Naive thymus-derived CD4-positive, alpha-beta T cell (primary cell): ENCODE data around the gene EVA1A. TPM values are rescaled to one million over a fixed set of nuclear protein-coding genes. Genes with fewer than 3 reads are reported as not detected.

Source experiments
- ATAC-seq: fragments of 150-1000 bp; cut with Tn5 transposase; 2 replicates; pipeline ENCODE4 v1.10.0; 2021; ENCODE audit warnings: mild to moderate bottlenecking, moderate library complexity
- CTCF ChIA-PET: fragments of 350-600 bp; sonication (Branson Sonifier 250); formaldehyde crosslinking; loops from one replicate; lab custom pipeline; 2021; ENCODE audit warnings: antibody characterized with exemption; lab: Charles Lee
- POLR2A ChIA-PET: fragments of 350-600 bp; sonication (Branson Sonifier 250); formaldehyde crosslinking; loops from one replicate; lab custom pipeline; 2021; ENCODE audit warnings: antibody characterized with exemption, inconsistent platforms; lab: Charles Lee
- DNase-seq, 9 donors: peaks; one replicate each; pipeline versions ENCODE4 v3.0.0 to v3.0.0-alpha.2; 2020 to 2022; ENCODE audit warnings: mixed read lengths in 1 of 9
- H3K27ac ChIP-seq: one replicate; pipeline ENCODE4 v1.7.0; 2013; ENCODE audit warnings: mild to moderate bottlenecking, low read depth, low read length, moderate library complexity
- H3K27me3 ChIP-seq, 2 donors: one replicate each; pipeline ENCODE4 v1.7.0; 2013; ENCODE audit warnings: low read length in 2 of 2, mild to moderate bottlenecking in 2 of 2, moderate library complexity in 2 of 2; ENCODE audit not compliant: control insufficient read depth in 2 of 2, insufficient read depth in 2 of 2
- H3K36me3 ChIP-seq, 3 experiments: 1 replicate in 2 of 3; 2 replicates in 1 of 3; pipeline ENCODE4 v1.7.0; 2013; ENCODE audit warnings: low read length in 3 of 3, mild to moderate bottlenecking in 3 of 3, moderate library complexity in 1 of 3; ENCODE audit not compliant: insufficient read depth in 3 of 3, control insufficient read depth in 2 of 3
- H3K4me1 ChIP-seq, 2 donors: one replicate each; pipeline ENCODE4 v1.7.0; 2013; ENCODE audit warnings: low read length in 2 of 2, mild to moderate bottlenecking in 2 of 2, moderate library complexity in 1 of 2; ENCODE audit not compliant: control insufficient read depth in 2 of 2, insufficient read depth in 2 of 2
- H3K4me3 ChIP-seq: 2 replicates; pipeline ENCODE4 v1.7.0; 2013; ENCODE audit warnings: mild to moderate bottlenecking, low read length
- H3K9me3 ChIP-seq, 3 experiments: 1 replicate in 2 of 3; 2 replicates in 1 of 3; pipeline ENCODE4 v1.7.0; 2013; ENCODE audit warnings: low read length in 3 of 3; ENCODE audit not compliant: control insufficient read depth in 2 of 3
- H3K27ac Mint-ChIP-seq, 9 donors: one replicate each; pipeline ENCODE4 v1.8.0; 2020 to 2022; ENCODE audit warnings: mixed read lengths in 9 of 9, mild to moderate bottlenecking in 8 of 9, moderate library complexity in 5 of 9, inconsistent platforms in 2 of 9
- H3K27me3 Mint-ChIP-seq, 5 donors: one replicate each; pipeline ENCODE4 v1.8.0; 2021 to 2022; ENCODE audit warnings: mixed read lengths in 5 of 5, mild to moderate bottlenecking in 1 of 5
- H3K36me3 Mint-ChIP-seq, 5 donors: one replicate each; pipeline ENCODE4 v1.8.0; 2020 to 2022; ENCODE audit warnings: mixed read lengths in 5 of 5, mild to moderate bottlenecking in 3 of 5, inconsistent platforms in 1 of 5
- H3K4me1 Mint-ChIP-seq, 7 donors: one replicate each; pipeline ENCODE4 v1.8.0; 2020 to 2022; ENCODE audit warnings: mixed read lengths in 7 of 7, mild to moderate bottlenecking in 3 of 7, inconsistent platforms in 1 of 7
- H3K4me3 Mint-ChIP-seq, 10 donors: one replicate each; pipeline ENCODE4 v1.8.0; 2020 to 2022; ENCODE audit warnings: mild to moderate bottlenecking in 10 of 10, mixed read lengths in 10 of 10, moderate library complexity in 6 of 10, inconsistent platforms in 2 of 10
- H3K9me3 Mint-ChIP-seq, 11 donors: one replicate each; pipeline ENCODE4 v1.8.0; 2020 to 2022; ENCODE audit warnings: mixed read lengths in 11 of 11, mild to moderate bottlenecking in 4 of 11, inconsistent platforms in 1 of 11, moderate library complexity in 1 of 11
- intact Hi-C, 2 donors: fragments of 100-400 bp; cut with micrococcal nuclease; formaldehyde crosslinking; loops; one replicate each; pipeline ENCODE4 v1.15.1; 2023
- polyA plus RNA-seq, 2 donors: library from polyadenylated mRNA; unstranded; fragments of 300-500 nt; fragmentation: Illumina TruSeq; gene quantifications; one replicate each; pipeline ENCODE4 v1.2.3, GENCODE V29; 2021
- total RNA-seq, 6 experiments: library from RNA in 5 of 6; stranded (reverse) in 5 of 6; gene quantifications; 1 replicate in 5 of 6; 2 replicates in 1 of 6; pipeline ENCODE4 v1.2.3 and lab custom pipeline; 2021 to 2026

EVA1A gene
- total and polyA plus RNA-seq, 7 experiments from 2014 or later, result 0.52 to 0.62 (median 0.53) TPM; not detected in 4

- intact Hi-C loops, result no loop called here
- Mint-ChIP-seq H3K4me3 (peak overlapping the region; percentile 79 to 90 (median 83)), H3K4me1 (peaks cover 12 to 36% (median 17%) of the 10 kb centered on the region in 7 donors), H3K9me3 (no peaks in the 10 kb centered on the region), H3K27ac (no peak overlapping the region), H3K27me3 (peaks cover 44 to 64% (median 56%) of the 10 kb centered on the region in 5 donors), H3K36me3 (no peaks in the 10 kb centered on the region)
- DNase-seq (no peak), ATAC-seq (no peak)
- Histone ChIP-seq H3K27me3 (no peaks in the 10 kb centered on the region), H3K27ac (no peak overlapping the region), H3K9me3 (no peaks in the 10 kb centered on the region), H3K4me3 (no peak overlapping the region), H3K4me1 (peaks cover 0 to 4% of the 10 kb centered on the region in 2 donors), H3K36me3 (no peaks in the 10 kb centered on the region)
- ChIA-PET POLR2A (no interaction called here), CTCF (no interaction called here)
These were observed 1.1 kb downstream of the EVA1A start for GRCh38 chr2:75559680-75560021.

GRCh38 chr2:75558786-75559679 is 1.7 kb downstream of the EVA1A start:
- no peaks in the 10 kb centered on the region for H3K36me3 Mint-ChIP-seq
- DNase-seq, result no peak
- H3K4me1 Mint-ChIP-seq, result peaks cover 12 to 35% (median 16%) of the 10 kb centered on the region in 7 donors
- Histone ChIP-seq H3K36me3 (no peaks in the 10 kb centered on the region), H3K4me1 (peaks cover 0 to 4% of the 10 kb centered on the region in 2 donors), H3K4me3 (no peak overlapping the region), H3K9me3 (no peaks in the 10 kb centered on the region), H3K27ac (no peak overlapping the region), H3K27me3 (no peaks in the 10 kb centered on the region)
- H3K4me3 Mint-ChIP-seq, result peak overlapping the region in 4 of 10 donors; percentile 21 to 87 (median 24)
- intact Hi-C loops, result no loop called here
- ChIA-PET POLR2A (no interaction called here), CTCF (no interaction called here)
- ATAC-seq, result no peak
- H3K27me3 Mint-ChIP-seq, result peaks cover 43 to 61% (median 51%) of the 10 kb centered on the region in 5 donors
- no peak overlapping the region for H3K27ac Mint-ChIP-seq
- no peaks in the 10 kb centered on the region for H3K9me3 Mint-ChIP-seq

DNA sequence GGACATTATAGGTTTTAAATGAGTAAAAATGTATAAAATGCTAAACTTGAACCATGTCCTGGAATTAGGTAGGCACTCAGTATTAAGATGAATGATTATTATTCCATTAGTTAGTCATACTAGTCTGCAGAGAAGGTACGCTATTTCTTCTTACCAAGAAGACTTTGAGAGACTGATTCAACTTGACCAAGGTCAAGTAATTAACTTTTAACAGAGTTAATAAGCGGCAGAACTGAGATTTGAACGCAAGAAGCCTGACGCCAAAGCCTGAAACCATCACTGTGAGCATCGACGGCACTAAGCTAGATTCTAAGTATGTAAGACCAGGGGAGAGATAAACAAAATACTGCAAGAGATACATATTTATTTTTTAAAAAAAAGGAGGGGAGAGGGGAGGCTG is 2.6 kb downstream of the EVA1A start:
- ChIA-PET CTCF (no interaction called here), POLR2A (no interaction called here)
- intact Hi-C loops, result no loop called here

DNA sequence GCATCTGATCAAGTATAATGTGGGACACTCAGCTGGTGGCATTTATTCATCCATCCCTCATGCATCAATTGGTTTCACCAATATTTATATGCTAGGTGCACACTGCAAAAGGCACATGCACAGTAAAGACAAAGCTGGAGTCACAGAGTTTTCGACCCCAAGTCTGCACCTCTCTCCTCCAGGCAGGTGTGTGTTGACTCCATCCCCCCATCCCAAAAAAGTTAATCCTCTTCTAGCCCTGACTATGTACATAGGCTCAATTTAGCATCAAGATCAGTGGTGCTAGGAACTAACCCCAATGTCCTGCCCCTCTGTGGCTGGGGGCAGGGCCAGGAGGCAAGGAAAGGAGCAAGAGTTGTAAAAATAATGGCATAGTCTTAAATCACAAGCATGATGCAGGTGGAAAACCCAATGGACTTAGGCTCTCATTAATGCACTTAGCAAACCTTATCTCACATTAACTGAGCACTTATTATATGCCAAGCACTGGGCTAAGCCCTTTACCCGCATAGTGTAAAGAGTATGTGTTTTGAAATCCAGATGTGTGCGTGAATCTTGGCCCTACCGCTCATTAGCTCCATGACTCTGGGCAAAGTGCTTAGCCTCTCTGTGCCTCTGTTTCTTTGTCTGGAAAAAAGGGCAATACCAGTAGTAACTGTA is 3.1 kb downstream of the EVA1A start:
- ChIA-PET POLR2A (no interaction called here), CTCF (no interaction called here)
- H3K27ac ChIP-seq, result no peak overlapping the region
- H3K4me1 Mint-ChIP-seq, result peaks cover 10 to 27% (median 15%) of the 10 kb centered on the region in 7 donors
- H3K9me3 ChIP-seq, result no peaks in the 10 kb centered on the region
- no peaks in the 10 kb centered on the region for H3K36me3 ChIP-seq
- ATAC-seq (no peak), DNase-seq (no peak)
- no peak overlapping the region for H3K4me3 Mint-ChIP-seq
- H3K36me3 Mint-ChIP-seq, result no peaks in the 10 kb centered on the region
- intact Hi-C loops, result no loop called here
- H3K4me1 ChIP-seq, result peaks cover 0 to 4% of the 10 kb centered on the region in 2 donors
- no peaks in the 10 kb centered on the region for H3K27me3 ChIP-seq
- H3K4me3 ChIP-seq, result no peak overlapping the region
- H3K27ac Mint-ChIP-seq, result no peak overlapping the region
- no peaks in the 10 kb centered on the region for H3K9me3 Mint-ChIP-seq
- peaks cover 40 to 55% (median 53%) of the 10 kb centered on the region in 5 donors for H3K27me3 Mint-ChIP-seq

More for the DNA sequence above, 2.6 kb downstream of the EVA1A start:
- no peak overlapping the region for H3K4me3 ChIP-seq
- ATAC-seq (no peak), DNase-seq (no peak)
- no peaks in the 10 kb centered on the region for H3K9me3 Mint-ChIP-seq
- H3K27me3 ChIP-seq, result no peaks in the 10 kb centered on the region
- H3K4me1 Mint-ChIP-seq, result peaks cover 10 to 27% (median 15%) of the 10 kb centered on the region in 7 donors
- no peaks in the 10 kb centered on the region for H3K36me3 ChIP-seq
- peaks cover 0 to 4% of the 10 kb centered on the region in 2 donors for H3K4me1 ChIP-seq
- H3K27me3 Mint-ChIP-seq, result peaks cover 42 to 55% (median 49%) of the 10 kb centered on the region in 5 donors
- H3K27ac Mint-ChIP-seq, result no peak overlapping the region
- no peak overlapping the region for H3K27ac ChIP-seq
- H3K9me3 ChIP-seq, result no peaks in the 10 kb centered on the region
- no peak overlapping the region for H3K4me3 Mint-ChIP-seq
- no peaks in the 10 kb centered on the region for H3K36me3 Mint-ChIP-seq

DNA sequence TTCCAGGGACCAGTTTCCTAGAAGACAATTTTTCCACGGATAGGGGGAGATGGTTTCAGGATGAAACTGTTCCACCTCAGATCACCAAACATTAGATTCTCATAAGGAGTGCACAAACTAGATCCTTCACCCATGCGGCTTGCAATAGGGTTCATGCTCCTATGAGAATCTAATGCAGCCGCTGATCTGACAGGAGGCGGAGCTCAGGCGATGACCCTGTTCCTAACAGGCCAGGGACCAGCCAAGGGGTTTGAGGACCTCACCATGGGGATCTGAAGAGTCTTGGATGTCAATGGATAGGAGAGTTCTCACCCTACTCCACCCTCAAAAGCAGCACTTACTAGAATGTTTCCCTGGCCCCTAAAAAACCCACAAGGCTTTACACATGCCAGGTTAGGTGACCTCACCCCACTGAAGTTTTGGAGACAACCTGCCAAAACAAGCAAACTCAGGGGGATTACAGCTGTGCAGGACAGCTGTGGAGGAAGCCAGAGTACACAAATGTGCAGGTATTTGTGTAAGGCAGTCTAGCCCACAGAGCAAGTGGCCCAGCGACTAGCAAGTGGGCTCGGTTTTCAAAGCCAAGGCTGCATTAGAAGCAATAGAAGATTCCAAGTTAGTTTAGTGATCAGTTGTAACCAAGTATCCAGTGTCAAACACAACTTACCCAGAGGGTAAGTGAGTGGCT is 3.9 kb downstream of the EVA1A start:
- no peaks in the 10 kb centered on the region for H3K36me3 Mint-ChIP-seq
- H3K27me3 Mint-ChIP-seq, result peaks cover 41 to 55% (median 48%) of the 10 kb centered on the region in 5 donors
- H3K4me3 Mint-ChIP-seq, result no peak overlapping the region
- no peak overlapping the region for H3K27ac Mint-ChIP-seq
- POLR2A ChIA-PET, result no interaction called here
- no peaks in the 10 kb centered on the region for H3K9me3 ChIP-seq
- H3K36me3 ChIP-seq, result no peaks in the 10 kb centered on the region
- CTCF ChIA-PET, result interaction anchor here (1.0 kb wide), 1 partner anchor 13 kb away, joined by 3 read pairs; no protein-coding TSS in a partner anchor
- no peak overlapping the region for H3K4me3 ChIP-seq
- DNase-seq (no peak), ATAC-seq (no peak)
- H3K27ac ChIP-seq, result no peak overlapping the region
- H3K27me3 ChIP-seq, result no peaks in the 10 kb centered on the region
- peaks cover 0 to 4% of the 10 kb centered on the region in 2 donors for H3K4me1 ChIP-seq
- intact Hi-C loops, result no loop called here
- no peaks in the 10 kb centered on the region for H3K9me3 Mint-ChIP-seq
- H3K4me1 Mint-ChIP-seq, result peaks cover 10 to 25% (median 15%) of the 10 kb centered on the region in 7 donors

- Histone ChIP-seq H3K9me3 (no peaks in the 10 kb centered on the region), H3K27me3 (no peaks in the 10 kb centered on the region), H3K4me1 (peaks cover 0 to 4% of the 10 kb centered on the region in 2 donors), H3K36me3 (no peaks in the 10 kb centered on the region), H3K4me3 (no peak overlapping the region), H3K27ac (no peak overlapping the region)
- H3K9me3 Mint-ChIP-seq, result no peaks in the 10 kb centered on the region
- CTCF ChIA-PET, result interaction anchor here (1.0 kb wide), 1 partner anchor 12 kb away, joined by 3 read pairs; no protein-coding TSS in a partner anchor
- ATAC-seq (no peak), DNase-seq (no peak)
- no peaks in the 10 kb centered on the region for H3K36me3 Mint-ChIP-seq
- intact Hi-C loops, result no loop called here
- POLR2A ChIA-PET, result no interaction called here
- H3K4me1 Mint-ChIP-seq, result peaks cover 5 to 16% (median 7%) of the 10 kb centered on the region in 7 donors
- H3K27me3 Mint-ChIP-seq, result peaks cover 31 to 55% (median 45%) of the 10 kb centered on the region in 5 donors
- H3K27ac Mint-ChIP-seq, result no peak overlapping the region
- H3K4me3 Mint-ChIP-seq, result no peak overlapping the region
These were observed 5.0 kb downstream of the EVA1A start for GRCh38 chr2:75555701-75556100.
